HUES48 (cell line): Measurements from ENCODE around the gene ROR1.

Source experiments
- H3K27ac ChIP-seq: one replicate; pipeline ENCODE4 v1.7.0; 2013; ENCODE audit warnings: low read depth, low read length, inconsistent platforms
- H3K27me3 ChIP-seq: 2 replicates; pipeline ENCODE4 v1.6.1; 2013; ENCODE audit warnings: mild to moderate bottlenecking, low read length; ENCODE audit not compliant: control insufficient read depth, insufficient read depth
- H3K36me3 ChIP-seq: 2 replicates; pipeline ENCODE4 v1.6.1; 2013; ENCODE audit warnings: low read length; ENCODE audit not compliant: control insufficient read depth, insufficient read depth
- H3K4me1 ChIP-seq: 2 replicates; pipeline ENCODE4 v1.6.1; 2013; ENCODE audit warnings: mild to moderate bottlenecking, low read length; ENCODE audit not compliant: control insufficient read depth, insufficient read depth
- H3K4me3 ChIP-seq: 2 replicates; pipeline ENCODE4 v1.5.1; 2013; ENCODE audit warnings: mild to moderate bottlenecking, low read depth, low read length
- H3K9ac ChIP-seq: 2 replicates; pipeline ENCODE4 v1.6.1; 2013; ENCODE audit warnings: mild to moderate bottlenecking, low read depth, low read length, moderate library complexity
- H3K9me3 ChIP-seq: 2 replicates; pipeline ENCODE4 v1.6.1; 2013; ENCODE audit warnings: low read length; ENCODE audit not compliant: control insufficient read depth, insufficient read depth

ROR1 gene

GRCh38 chr1:63943393-63943792, 169.6 kb downstream of the ROR1 start:
- Histone ChIP-seq H3K27ac (no peak overlapping the region), H3K4me1 (peaks cover 11% of the 10 kb centered on the region), H3K4me3 (no peak overlapping the region), H3K9ac (no peak overlapping the region), H3K36me3 (no peaks in the 10 kb centered on the region), H3K9me3 (no peaks in the 10 kb centered on the region), H3K27me3 (no peaks in the 10 kb centered on the region)

GRCh38 chr1:63945943-63946342, 172.1 kb downstream of the ROR1 start:
- H3K4me3 ChIP-seq: no peak overlapping the region
- H3K36me3 ChIP-seq: no peaks in the 10 kb centered on the region
- no peaks in the 10 kb centered on the region for H3K27me3 ChIP-seq

GRCh38 chr1:63946866-63947491, 173.2 kb downstream of the ROR1 start:
- H3K36me3 ChIP-seq: no peaks in the 10 kb centered on the region
- H3K4me1 ChIP-seq: peaks cover 36% of the 10 kb centered on the region
- H3K9ac ChIP-seq: no peak overlapping the region
- no peaks in the 10 kb centered on the region for H3K27me3 ChIP-seq
- no peak overlapping the region for H3K27ac ChIP-seq
- no peaks in the 10 kb centered on the region for H3K9me3 ChIP-seq
- no peak overlapping the region for H3K4me3 ChIP-seq

More at GRCh38 chr1:63945943-63946342, 172.1 kb downstream of the ROR1 start:
- Histone ChIP-seq H3K27ac (no peak overlapping the region), H3K9me3 (no peaks in the 10 kb centered on the region), H3K9ac (no peak overlapping the region), H3K4me1 (peaks cover 29% of the 10 kb centered on the region)

GRCh38 chr1:63947904-63948303, 174.1 kb downstream of the ROR1 start:
- H3K36me3 ChIP-seq: no peaks in the 10 kb centered on the region
- no peak overlapping the region for H3K4me3 ChIP-seq
- H3K9ac ChIP-seq: no peak overlapping the region
- H3K4me1 ChIP-seq: peaks cover 36% of the 10 kb centered on the region
- no peak overlapping the region for H3K27ac ChIP-seq
- H3K27me3 ChIP-seq: no peaks in the 10 kb centered on the region
- no peaks in the 10 kb centered on the region for H3K9me3 ChIP-seq

- Histone ChIP-seq H3K36me3 (no peaks in the 10 kb centered on the region), H3K9me3 (peaks cover 4% of the 10 kb centered on the region; the same call in 1 of the 2 replicates), H3K4me1 (peaks cover 25% of the 10 kb centered on the region), H3K27ac (peak overlapping the region; percentile 92), H3K9ac (no peak overlapping the region), H3K27me3 (no peaks in the 10 kb centered on the region), H3K4me3 (no peak overlapping the region)
Observed at GRCh38 chr1:63950023-63950422, 176.2 kb downstream of the ROR1 start.

- Histone ChIP-seq H3K27me3 (no peaks in the 10 kb centered on the region), H3K9ac (no peak overlapping the region), H3K4me3 (no peak overlapping the region), H3K27ac (peak overlapping the region; percentile 92), H3K36me3 (no peaks in the 10 kb centered on the region), H3K9me3 (peaks cover 4% of the 10 kb centered on the region; the same call in 1 of the 2 replicates), H3K4me1 (peaks cover 25% of the 10 kb centered on the region)
Observed at GRCh38 chr1:63951059-63951946, 177.5 kb downstream of the ROR1 start.

- H3K4me3 ChIP-seq: no peak overlapping the region
- no peaks in the 10 kb centered on the region for H3K27me3 ChIP-seq
- H3K36me3 ChIP-seq: no peaks in the 10 kb centered on the region
Observed at GRCh38 chr1:63954187-63954586, 180.4 kb downstream of the ROR1 start.

GRCh38 chr1:63955370-63956145, 181.7 kb downstream of the ROR1 start:
- peaks cover 4% of the 10 kb centered on the region; the same call in 1 of the 2 replicates for H3K9me3 ChIP-seq
- no peaks in the 10 kb centered on the region for H3K27me3 ChIP-seq
- no peak overlapping the region for H3K4me3 ChIP-seq

More at GRCh38 chr1:63954187-63954586, 180.4 kb downstream of the ROR1 start:
- H3K27ac ChIP-seq: no peak overlapping the region
- peaks cover 20% of the 10 kb centered on the region for H3K4me1 ChIP-seq
- H3K9ac ChIP-seq: no peak overlapping the region
- H3K9me3 ChIP-seq: peaks cover 4% of the 10 kb centered on the region; the same call in 1 of the 2 replicates

GRCh38 chr1:63958556-63958955, 184.7 kb downstream of the ROR1 start:
- Histone ChIP-seq H3K36me3 (no peaks in the 10 kb centered on the region), H3K4me1 (no peaks in the 10 kb centered on the region), H3K27ac (no peak overlapping the region), H3K4me3 (no peak overlapping the region), H3K9me3 (peaks cover 4% of the 10 kb centered on the region; the same call in 1 of the 2 replicates), H3K27me3 (no peaks in the 10 kb centered on the region), H3K9ac (no peak overlapping the region)

More at GRCh38 chr1:63955370-63956145, 181.7 kb downstream of the ROR1 start:
- H3K27ac ChIP-seq: no peak overlapping the region
- H3K36me3 ChIP-seq: no peaks in the 10 kb centered on the region
- H3K4me1 ChIP-seq: peaks cover 10% of the 10 kb centered on the region
- no peak overlapping the region for H3K9ac ChIP-seq

GRCh38 chr1:63960326-63960725, 186.5 kb downstream of the ROR1 start:
- Histone ChIP-seq H3K4me3 (no peak overlapping the region), H3K4me1 (no peaks in the 10 kb centered on the region), H3K9me3 (no peaks in the 10 kb centered on the region), H3K27ac (no peak overlapping the region), H3K9ac (no peak overlapping the region), H3K27me3 (no peaks in the 10 kb centered on the region), H3K36me3 (0 out of 2 replicates have a peak, but pooled peaks cover 2% of the 10 kb centered on the region)
